Effector CD4-positive, alpha-beta T cell (primary cell): ENCODE results near the gene BRD9.
"Not testable (repeated sequence)": the region's sequence is repeated elsewhere in the genome, so short reads cannot be mapped to it uniquely, and the experiment has no call there.

ENCODE experiments used
- DNase-seq: peaks from one replicate; pipeline ENCODE4 v3.0.0-alpha.2; 2020

Gene BRD9

DNA sequence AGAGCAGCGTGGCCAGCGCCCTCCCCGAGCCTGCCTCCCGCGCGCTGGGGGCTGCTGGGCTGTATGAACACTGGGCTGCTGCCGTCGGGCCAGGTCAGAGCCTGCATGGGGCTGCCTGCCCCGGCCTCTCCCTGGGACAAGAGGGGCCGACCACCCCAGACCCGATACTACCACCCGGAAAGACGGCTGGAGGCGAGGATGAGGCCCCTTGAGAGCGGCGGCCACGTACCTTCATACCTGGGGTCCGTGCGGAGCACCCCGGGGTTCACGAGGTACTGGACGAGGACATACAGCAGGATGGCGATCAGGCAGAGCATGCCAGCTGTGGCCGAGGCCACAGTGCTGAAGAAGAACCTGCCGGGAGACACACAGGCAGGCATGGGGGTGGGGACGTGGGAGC, 49.2 kb downstream of the BRD9 start:
- not testable (repeated sequence) for DNase-seq

DNA sequence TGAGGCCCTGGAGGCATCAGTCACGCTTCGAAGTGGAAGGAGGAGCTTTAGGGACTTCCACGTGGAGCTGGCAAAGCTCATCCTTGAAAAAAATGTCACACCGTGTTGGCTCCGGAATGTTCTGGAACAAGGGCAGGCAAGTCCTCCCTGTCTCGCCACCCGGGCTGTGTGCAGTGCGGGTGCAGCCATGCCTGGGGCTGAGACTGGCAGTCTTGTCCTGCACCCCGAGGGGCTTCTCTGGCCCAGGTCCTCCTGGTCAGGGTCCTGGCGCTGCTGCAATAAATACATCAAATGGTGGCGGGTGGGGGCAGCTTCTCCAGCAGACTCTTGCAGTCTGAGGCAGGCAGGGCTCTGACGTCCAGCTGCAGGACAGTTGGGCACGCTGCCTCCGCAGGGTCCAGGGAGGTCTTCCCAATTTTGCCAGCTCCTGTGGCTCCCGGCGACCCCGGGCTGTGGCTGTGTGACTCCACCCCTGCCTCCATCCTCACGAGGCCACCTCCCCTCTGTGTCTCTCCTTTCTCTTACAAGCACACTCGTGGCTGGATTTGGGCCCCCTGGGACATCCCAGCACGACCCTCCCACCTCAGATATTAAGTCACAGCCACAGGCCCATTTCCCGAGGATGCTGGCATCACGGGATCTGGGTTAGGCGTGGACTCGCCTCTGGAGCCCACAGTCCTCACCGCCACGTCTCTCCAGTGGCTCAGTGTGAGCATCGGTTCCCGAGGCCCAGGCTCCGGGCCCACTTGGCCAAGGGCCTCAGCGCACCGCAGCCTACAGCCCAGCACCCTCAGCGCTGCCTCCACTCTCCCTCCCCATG, 50.0 kb downstream of the BRD9 start:
- DNase-seq = not testable (repeated sequence)

DNA sequence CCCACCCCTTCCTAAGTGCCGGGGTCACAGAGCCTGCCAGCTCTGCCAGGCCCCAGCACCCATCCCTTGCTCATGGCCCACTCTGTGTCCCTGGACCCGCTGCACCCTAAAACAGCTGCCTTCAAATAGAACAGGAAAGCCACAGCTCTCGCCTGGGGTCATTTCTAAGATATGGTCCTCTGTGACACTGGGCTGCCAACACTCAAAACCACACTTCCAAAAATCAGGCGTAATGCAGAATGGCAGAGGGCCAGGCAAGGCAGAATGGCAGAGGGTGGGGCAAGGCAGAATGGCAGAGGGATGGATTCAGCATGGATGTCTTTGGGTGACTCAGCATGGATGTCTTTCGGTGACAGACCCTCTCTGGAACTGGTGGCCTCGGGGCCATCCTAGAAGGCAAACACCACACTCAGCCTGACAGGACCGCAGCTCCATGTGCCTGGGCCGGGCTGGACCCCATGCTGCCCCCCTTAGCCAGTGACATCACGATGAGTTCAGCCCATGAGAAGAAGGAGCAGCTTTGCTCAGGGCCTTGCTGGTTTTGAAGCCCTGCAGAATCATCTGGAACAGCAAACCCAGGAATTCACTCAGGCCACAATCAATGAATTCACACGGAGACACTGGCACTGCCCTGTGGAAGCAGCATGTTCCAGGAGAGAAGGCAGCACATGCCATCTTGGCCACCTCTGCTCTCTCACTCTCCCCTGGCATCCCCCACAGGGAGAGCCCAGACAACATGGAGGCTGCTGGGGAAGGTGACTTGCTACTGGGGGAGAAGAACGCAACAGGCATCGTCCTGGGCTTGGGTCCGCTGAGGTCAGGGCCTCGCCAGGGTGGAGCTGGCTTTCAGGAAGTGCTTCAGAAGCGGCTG, 50.8 kb downstream of the BRD9 start:
- not testable (repeated sequence) for DNase-seq

DNA sequence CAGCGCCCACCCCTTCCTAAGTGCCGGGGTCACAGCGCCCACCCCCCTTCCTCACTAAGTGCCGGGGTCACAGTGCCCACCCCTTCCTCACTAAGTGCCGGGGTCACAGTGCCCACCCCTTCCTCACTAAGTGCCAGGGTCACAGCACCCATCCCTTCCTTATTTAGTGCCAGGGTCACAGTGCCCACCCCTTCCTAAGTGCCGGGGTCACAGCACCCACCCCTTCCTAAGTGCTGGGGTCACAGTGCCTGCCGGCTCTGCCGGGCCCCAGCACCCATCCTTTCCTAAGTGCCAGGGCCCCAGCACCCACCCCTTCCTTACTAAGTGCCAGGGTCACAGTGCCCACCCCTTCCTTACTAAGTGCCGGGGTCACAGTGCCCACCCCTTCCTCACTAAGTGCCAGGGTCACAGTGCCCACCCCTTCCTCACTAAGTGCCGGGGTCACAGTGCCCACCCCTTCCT, 51.6 kb downstream of the BRD9 start:
- not testable (repeated sequence) for DNase-seq

DNA sequence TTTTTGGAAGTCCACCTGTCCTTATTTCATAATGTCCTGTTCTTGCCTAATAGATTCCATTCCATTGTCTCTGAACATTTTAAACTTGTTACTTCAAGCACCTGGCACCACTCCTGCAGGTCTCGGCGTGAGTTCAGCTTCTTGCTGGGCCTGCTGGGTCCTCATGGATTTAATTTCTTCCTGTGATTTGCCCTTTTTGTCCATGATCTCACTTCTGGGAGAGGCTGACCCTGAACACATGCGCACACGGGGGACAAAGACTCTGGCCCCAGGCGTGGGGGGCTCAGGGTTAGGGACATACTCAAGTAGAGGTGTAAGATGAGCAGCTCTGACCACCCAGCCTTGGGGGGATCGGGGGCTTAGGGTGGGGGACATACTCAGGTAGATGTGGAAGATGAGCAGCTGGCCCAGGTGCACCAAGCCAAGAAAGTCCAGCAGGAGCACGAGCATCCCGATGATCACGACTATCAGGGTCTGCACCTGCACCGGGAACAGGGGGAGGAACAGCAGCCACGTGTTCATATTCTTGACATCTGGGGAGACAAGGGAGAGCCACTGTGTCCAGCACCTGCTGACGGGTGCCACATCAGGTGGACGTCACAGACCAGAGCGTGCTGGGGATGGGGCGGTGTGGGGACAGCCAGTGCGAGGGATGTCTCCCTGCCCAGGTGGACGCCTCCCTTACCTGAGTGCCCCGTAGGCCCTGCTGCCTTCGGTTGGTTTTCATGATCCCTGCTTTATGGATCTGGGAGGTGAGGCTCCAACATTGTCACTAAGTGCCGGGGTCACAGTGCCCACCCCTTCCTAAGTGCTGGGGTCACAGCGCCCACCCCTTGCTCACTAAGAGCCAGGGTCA, 52.3 kb downstream of the BRD9 start:
- DNase-seq = not testable (repeated sequence)

DNA sequence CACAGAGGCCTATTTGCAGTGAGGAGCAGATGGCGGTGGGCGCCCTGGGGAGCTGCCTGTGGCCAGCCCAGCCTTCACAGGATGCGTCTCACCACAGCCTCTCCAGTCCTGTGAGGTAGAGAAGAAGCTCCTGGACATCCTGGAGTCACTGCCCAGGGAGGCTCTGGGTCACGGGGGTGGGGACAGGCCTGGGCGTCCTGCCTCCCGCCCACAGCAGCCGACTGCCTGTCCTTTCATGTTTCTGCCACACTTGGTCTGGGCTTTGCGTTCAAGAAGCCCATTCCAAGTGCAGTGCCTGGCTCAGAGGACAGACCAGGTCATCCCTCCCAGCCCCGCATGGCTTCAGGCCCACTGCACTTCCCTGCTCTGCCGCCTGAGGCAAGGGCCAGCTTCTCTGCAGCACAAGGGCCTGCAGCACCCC, 54.2 kb downstream of the BRD9 start:
- not testable (repeated sequence) for DNase-seq

DNA sequence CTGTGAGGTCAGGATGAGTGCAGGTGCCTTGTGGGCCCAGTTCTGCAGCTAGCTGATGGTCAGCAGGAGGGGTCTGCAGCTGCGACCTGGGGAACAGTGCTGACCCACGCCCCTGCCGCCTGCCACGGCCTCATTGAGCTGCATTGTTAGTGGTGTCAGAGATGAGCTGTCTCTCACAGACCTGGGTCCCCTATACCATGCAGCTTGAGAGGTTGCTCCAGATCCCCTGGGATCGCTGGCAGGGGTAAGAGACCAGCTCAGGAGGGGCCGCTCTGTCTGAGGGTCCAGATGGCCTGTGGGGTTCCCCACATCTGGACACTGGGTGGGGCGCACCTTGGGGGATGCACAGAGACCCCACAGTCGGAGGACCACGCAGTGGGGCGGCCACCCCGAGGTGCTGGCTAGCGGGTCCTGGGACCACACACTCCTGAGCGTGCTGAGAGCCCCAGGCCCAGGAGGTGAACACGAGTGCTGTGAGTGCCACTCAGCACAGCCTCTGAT, 54.9 kb downstream of the BRD9 start:
- DNase-seq = not testable (repeated sequence)

DNA sequence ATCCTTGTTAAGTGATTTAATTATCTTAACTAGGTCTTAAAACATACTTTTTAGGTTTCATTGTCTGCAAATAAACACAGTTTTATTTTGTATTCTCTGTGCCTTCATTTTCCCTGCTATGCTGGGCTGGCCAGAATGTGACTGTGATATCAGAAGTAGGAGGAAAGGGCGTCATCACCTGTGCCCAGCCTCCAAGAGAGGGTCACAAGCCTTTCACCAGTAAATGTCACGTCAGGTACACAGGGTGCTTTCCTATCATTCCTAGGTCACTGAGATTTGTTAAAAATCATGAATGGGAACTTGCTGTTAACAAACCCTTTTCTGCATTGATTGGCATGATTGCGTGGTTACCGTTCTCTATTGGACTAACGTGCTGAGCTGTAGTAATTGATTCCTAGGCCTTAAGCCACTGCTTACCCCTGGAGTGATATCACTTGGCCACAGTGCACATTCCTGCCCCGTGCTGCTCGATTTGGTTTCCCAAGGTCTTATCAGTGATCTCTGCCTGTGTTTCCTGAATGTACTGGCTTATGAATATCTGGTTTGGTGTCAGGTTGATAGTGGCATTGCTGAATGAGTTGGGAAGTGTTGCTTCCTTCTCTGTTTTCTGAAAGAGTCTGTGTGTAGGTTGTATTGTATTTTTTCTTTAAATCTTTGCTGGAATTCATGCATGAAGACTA, 56.5 kb downstream of the BRD9 start:
- not testable (repeated sequence) for DNase-seq

DNA sequence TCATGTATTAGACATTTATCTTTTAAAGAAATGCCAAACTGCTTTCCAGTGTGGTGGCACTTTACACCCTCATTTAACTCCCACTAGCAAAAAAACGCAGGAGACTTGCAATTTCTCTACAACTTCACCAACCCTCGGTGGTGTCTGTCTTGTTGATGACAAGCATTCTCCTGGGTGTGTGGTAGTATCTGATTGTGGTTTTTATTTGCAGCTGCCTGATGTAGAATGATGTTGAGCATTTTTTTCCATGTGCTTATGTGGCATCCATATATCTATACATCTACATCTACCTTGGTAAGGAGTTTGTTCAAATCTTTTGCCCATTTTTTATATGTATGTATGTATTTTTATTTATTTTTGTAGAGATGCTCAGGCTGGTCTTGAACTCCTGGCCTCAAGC, 58.6 kb downstream of the BRD9 start:
- DNase-seq = not testable (repeated sequence)

DNA sequence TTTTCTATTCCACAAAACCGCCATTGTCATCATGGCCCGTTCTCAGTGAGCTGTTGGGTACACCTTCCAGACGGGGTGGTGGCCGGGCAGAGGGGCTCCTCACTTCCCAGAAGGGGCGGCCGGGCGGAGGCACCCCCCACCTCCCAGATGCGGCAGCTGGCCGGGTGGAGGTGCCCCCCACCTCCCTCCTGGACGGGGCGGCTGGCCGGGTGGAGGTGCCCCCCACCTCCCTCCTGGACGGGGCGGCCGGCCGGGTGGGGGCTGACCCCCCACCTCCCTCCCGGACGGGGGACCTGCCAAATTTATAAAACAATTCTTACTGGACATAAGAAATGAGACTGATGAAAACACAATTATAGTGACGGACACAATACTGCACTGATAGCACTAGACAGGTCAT, 64.4 kb downstream of the BRD9 start:
- DNase-seq = not testable (repeated sequence)

DNA sequence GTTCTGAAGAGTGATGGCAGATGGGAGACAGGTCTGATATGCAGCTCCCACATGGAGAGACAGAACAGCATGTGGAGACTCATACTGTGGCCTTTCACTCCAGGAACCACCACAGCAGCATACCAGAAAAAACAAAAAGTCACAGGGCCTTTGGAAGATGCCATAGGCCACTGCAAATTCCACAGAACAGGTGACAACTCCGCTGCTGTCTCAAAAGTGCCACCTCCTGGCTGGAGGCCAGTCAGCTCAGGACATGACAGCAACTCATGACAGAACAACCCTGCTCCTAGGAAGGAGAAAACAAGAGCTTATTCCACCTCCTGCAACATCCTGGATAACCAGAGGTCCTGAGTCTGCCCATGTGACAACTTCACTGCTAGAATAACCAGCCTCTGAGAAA, 67.1 kb downstream of the BRD9 start:
- DNase-seq = not testable (repeated sequence)

DNA sequence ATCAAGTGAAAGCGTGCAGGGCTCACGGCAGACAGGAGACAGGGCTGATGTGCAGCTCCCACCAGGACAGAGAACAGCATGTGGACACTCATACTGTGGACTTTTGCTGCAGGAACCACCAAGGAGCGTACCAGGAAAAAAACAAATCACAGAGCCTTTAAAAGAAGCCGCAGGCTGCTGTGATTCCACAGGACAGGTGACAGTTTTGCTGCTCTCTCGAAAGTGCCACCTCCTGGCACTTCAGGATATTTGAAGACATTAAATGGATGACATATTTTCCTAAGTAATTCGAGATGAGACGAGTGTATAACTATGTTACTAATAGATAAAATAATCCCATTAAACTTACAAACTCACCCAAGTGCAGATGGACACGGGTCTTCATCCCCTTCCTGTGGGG, 71.1 kb downstream of the BRD9 start:
- no peak for DNase-seq

DNA sequence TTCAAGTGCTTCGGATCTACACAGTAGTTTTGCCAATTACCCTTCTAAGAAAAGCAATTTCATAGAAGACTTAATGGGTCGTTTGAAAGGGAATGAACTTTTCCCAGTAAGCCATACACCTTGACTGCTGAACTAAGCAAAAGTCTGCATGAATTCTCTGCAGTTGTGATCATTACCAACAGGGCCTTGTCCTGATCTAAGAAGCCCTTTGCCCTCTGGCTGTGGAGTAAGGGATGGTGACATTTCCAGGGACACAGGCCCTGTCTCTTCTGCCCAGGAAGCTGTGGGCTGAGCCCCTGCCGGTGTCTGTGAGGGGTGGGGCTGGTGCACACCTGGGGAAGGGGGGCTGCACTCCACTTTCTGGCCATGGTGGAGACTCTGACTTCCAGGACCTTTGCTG, 72.4 kb downstream of the BRD9 start:
- DNase-seq = no peak

DNA sequence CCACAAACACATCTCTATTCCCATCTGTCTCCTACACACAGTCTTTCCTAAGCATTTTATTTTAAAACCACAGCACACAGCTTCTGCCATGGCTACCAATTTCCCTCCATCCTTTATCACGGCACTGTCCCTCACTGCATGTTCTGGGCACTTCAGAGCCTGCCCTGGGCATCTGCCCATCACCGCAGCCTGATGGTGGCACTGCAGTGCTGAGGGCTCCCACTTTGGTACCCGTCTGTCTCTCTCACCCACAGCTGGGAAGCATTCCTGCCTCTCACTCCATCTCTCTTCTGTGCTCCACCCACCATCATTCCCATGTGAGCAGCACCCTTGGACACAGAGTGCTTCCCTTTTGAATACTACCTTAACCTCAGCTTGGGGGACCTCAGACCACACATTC, 73.5 kb downstream of the BRD9 start:
- no peak for DNase-seq

DNA sequence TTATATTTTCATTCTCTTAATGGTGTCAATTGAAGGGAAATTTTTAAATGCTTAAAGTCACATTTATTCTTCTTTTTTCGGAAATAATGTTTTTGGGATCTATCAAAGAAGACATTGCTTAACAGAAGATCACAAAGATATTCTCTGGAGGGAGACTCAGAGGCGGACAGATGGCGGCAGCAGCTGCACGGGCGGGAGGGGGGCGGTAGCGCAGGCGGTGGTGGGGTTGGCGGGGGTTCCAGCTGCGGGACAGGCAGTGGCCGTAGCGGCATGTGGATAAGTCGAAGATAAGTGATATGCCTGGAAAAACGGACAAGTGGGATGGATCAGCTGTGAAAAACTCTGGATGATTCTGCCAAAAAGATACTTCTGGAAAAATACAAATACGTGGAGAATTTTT, 76.4 kb downstream of the BRD9 start:
- no peak for DNase-seq

DNA sequence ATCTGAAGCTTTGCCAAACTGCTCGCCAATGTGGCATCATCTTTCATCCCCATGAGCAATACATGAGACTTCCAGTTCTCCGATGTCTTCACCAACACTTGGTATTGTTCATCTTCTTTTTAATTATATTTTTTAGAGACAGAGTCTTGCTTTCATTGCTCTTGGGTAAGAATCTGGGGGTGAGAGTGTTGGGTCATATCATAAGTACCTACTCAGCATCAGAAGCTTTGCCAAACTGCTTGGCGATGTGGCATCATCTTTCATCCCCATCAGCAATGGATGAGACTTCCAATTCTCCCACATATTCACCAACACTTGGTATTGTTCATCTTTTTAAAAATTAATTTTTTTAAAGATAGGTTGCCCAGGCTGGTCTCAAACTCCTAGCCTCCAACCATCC, 77.2 kb downstream of the BRD9 start:
- DNase-seq = no peak
